PC-3 (cell line): Measurements from ENCODE around the gene TNPO1.

Source experiments
- EZH2 ChIP-seq: fragments of 300-600 bp; sonication (generic); IDR thresholded peaks from one replicate; pipeline ENCODE4 v1.6.1; 2017; ENCODE audit warnings: antibody characterized with exemption, mild to moderate bottlenecking, low read length; ENCODE audit not compliant: unreplicated experiment
- EZH2phosphoT487 ChIP-seq: fragments of 300-600 bp; sonication (generic); IDR thresholded peaks from 2 replicates; pipeline ENCODE4 v1.6.1; 2018; ENCODE audit warnings: mild to moderate bottlenecking, antibody characterized with exemption, low read length, borderline replicate concordance
- TF ChIP-seq, protein P1 (sequence below): fragments of 300-600 bp; sonication (generic); conservative IDR thresholded peaks from 2 replicates; pipeline ENCODE4 v1.5.1; 2017; ENCODE audit warnings: antibody characterized with exemption, low read depth, mild to moderate bottlenecking, low read length

DNA sequence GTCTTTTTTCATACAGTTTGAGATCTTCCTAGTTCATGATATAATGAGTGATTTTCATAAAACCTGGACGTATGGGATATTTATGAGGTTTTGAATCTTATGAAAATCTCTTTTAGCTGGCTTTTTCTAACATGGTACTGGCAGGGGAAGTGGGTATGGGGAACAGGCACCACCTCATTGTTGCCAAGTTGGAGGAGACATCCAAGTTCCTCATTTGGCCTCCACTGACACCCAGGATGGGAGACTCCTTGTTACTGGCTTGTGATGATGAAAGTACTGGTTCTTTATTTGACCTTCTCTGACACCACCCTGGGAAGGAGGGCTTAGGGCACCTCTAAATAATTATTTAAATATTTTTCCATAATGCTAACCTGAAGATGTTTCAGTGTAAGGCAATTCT lies 4.0 kb upstream of the TNPO1 start:
- TF ChIP-seq, protein P1, sequence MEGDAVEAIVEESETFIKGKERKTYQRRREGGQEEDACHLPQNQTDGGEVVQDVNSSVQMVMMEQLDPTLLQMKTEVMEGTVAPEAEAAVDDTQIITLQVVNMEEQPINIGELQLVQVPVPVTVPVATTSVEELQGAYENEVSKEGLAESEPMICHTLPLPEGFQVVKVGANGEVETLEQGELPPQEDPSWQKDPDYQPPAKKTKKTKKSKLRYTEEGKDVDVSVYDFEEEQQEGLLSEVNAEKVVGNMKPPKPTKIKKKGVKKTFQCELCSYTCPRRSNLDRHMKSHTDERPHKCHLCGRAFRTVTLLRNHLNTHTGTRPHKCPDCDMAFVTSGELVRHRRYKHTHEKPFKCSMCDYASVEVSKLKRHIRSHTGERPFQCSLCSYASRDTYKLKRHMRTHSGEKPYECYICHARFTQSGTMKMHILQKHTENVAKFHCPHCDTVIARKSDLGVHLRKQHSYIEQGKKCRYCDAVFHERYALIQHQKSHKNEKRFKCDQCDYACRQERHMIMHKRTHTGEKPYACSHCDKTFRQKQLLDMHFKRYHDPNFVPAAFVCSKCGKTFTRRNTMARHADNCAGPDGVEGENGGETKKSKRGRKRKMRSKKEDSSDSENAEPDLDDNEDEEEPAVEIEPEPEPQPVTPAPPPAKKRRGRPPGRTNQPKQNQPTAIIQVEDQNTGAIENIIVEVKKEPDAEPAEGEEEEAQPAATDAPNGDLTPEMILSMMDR = no peak
- TF ChIP-seq EZH2 (no peak), EZH2phosphoT487 (no peak)
